Measurements from ENCODE around the gene DMAP1.

The DMAP1 gene

DNA sequence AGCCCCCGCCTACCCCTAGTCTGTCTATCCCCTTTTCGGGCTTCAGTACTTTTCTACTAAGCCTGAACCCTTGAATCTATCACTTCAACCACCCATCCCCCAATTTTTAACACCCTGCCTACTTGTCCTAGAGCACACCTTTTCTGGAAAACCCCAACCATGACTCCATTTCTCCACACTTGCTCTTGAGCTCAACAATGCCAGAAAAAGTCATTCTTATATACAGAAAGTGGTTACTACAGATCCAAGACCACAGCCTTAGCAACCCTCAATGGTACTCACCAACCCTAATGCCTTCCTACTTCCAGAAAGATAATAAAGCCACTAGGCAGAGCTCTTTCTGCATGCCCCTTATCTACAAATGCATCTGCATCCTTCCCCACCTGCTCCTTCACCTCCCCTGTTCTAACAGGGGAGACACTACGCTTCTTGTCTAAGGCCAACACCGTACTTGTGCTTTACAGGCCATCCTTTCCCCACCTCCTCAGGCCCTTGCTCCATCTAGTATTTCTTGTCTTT is 41.2 kb downstream of the DMAP1 start:
- no peak for DNase-seq (ENCODE audit: low read depth in 2 of 2)

DNA sequence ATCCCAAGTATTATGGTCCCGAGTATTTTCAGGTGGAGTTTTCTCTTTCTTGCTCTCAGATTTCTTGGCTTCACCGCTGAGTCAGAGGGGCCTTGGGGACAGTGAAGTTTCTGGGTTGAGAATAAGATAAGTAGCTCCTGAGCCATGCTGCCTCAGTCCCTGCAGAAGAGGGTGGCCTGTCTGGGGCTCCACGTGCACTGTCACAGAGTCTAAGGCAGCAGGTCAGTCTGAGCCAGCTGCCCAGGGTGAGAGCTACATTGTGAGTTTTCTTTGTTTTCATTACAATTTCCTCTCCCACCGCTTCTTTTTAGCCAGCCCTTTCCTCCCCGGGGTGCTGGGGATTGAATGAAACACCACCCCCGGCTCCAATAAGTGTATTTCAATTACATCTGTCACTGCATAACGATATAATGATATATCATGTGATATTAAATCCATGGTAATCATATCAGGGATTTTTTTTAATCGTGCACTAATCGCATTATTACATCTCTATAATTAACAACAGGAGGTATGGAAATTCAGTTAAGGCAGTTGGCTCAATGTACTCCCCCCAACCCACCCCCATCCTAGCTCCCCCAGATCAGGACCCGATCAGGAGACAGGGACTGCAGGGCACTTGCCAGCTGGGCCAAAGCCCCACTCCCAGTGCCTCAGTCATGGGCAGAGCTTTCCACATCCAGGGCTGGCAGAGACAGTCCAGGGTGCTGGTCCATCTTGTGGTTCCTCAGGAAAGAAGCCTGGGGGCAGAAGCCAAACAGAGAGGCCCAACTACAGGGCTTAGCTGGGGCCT is 43.7 kb downstream of the DMAP1 start:
- no peak for DNase-seq (ENCODE audit: low read depth in 2 of 2)

DNA sequence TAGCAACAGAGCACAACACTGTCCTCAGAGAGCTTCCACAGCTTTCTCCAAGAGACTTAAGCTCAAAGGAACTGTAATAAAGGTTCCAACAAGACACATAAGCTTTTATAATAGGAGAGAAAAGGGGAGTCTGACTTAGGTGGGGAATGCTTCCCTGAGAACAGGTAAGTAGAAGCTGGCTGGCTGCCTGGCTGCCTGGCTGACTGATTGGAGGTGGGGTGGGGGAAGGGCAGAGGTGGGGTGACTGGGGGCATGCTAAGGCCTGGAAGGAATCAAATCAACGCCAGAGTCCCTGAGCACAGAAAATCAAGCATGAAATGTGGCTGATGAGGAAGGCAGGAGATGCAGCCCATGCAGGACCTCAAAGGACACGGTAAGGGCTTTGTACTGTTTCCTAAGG is 45.8 kb downstream of the DMAP1 start:
- DNase-seq (ENCODE audit: low read depth in 2 of 2) = no peak

DNA sequence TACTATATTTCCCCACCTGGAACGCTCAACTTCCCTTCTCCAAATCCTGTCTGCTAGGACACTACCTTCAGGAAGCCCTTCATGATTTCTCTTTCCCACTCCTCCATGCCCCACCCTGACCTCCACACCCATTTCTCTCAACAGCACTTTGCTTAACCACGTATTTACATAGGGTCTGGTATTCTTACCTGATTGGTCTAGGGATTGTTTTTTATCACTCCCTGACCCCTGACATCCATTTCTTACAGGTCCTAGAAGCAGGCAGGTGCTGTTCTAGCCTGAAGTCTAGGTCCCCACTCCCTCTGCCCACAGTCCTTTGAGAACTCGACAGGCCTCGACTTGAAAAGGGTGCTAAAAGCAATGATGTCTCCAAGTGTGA is 47.5 kb downstream of the DMAP1 start:
- DNase-seq (ENCODE audit: low read depth in 2 of 2) = no peak

DNA sequence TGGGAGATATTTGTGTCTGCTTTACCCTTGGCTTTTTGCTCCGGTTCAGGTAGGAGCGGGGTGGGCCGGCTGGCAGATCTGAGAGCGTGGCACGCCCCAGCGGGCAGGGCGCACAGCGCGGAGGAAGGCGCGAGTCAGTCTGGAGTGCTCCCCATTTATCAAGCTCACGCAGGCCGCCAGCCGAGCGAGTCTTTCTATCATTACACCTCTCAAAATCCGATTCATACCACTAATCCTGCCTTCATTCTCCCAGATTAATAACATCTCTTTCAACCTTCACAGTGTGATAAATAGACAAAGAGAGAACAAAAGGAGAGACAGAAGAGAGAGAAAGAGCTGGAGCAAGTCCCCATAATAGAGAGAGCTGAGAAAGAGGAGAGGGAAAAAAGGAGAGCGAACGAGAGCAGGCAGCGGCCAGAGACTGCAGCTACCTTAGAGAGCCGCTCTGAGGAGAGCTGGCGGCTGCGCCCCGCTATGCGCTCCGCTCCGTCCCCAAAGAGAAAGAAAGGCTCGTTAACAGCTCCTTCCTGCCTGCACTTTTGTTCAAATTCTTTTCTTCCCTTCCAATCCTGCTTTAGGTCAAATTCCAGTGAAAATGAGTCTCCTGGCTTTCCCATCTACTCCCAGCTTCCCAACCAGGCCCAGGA is 48.0 kb downstream of the DMAP1 start:
- DNase-seq (ENCODE audit: low read depth in 2 of 2) = no peak

DNA sequence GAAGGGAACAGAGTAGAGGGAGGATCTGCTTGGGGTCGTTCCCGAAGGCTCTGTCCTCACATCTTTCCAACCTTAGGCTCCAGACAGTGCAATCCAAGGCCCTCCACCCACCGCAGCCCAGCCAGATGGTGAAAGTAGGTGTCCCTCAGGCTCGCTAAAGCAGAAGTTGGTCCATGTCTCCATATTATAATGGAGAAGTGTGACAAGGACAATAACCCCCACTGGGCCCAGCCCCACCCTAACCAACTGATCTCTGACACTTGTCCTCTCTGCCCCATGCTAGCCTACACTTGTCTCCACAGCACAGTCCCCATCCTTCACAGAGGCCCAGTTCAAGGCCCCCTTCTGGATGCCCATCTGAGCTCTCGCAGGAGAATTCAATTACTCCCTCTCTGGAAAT is 48.7 kb downstream of the DMAP1 start:
- DNase-seq (ENCODE audit: low read depth in 2 of 2) = no peak

DNA sequence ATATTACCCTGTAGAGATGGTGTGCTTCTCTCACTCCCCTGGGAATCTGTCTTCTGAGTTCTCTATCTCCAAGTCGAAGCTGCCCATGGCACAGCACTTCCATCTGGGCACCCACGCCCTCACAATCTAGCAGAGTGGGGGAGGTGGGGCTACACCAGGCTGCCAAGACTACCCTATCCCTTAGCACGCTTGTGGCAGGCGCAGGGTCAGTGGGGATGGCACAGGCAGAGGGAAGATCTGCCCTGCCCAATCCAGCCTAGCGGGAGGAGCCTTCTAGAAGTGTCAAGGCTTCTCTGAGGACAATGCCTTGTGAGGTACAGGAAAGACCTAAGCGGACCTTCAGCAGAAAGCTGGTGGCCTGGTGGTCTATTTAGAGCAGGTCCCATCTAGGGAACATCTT is 49.1 kb downstream of the DMAP1 start:
- DNase-seq (ENCODE audit: low read depth in 2 of 2) = no peak

DNA sequence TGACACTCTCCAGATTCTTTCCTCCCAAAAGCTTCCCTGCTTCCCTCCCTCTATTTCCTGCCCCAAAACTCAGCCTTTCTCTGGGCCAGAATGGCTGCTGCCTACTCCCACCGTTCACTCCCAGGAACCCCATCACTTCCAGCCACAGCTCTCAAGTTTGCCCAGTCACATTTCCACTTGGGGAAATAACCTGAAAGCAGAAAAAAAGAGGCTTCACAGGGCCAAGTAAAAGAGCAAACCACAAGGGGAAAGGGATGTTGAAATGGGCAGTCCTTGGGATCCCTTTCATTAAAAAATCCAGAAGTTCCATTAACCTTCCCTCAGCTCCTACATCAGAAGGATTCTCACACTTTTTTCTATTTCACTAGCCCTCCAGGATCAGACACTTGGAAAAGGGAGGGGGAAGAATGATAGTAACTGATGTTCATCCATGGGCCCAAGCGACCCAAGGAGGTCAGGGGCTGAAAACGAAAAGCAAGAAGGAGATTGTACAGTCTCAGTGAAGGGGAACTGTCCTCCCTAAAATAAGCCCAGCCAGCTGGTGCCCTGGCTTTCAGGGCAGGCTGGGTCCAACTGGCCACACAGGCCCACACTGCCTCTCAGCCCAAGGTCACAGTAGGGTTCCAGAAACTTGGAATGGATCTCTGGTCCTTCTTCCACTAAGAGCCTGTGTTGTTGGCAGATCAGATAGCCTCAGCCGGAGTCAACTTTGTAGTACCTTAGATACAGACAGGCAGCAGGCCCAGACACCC is 49.7 kb downstream of the DMAP1 start:
- DNase-seq (ENCODE audit: low read depth in 2 of 2) = no peak

DNA sequence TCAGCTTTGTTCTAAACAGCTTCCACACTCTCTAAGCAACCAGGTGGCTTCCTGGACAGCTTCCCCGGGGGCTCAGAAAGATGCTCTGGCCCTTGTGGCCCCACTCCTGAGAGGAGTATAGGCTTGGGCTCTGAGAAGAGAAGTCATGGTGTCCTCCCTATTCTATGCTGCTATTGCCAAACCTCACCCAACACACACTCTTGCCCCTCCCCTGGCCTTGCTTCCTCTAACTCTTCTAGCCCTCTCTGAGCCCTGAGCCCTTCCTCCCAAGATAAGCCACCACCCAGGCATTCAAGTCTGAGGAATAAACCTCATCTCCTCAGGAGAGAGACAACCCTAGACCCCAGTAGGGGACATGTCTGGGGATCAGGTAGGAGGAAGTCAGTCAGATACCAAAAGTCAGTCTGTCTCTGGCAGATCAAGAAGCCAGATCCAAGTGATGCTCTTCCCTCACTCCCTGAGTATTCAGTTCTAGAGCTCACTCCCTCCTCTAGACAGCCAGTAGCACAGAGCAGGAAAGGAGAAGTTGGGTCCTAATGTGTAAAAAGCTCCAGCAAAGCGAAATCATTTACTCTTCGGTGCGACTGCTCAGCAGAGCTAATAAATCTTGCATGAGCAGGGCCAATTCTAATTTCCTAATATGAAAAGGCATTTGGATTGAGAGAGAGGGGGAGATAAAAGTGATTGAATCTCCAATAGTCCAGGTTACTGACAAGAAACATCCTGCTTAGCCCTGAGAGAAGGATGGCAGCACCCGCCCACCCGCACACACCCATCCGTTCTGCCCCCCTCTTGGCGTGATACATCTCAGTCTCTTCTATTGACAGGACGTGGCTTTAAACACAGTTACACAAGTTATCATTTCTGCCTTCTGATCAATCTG is 50.5 kb downstream of the DMAP1 start:
- no peak for DNase-seq (ENCODE audit: low read depth in 2 of 2)

DNA sequence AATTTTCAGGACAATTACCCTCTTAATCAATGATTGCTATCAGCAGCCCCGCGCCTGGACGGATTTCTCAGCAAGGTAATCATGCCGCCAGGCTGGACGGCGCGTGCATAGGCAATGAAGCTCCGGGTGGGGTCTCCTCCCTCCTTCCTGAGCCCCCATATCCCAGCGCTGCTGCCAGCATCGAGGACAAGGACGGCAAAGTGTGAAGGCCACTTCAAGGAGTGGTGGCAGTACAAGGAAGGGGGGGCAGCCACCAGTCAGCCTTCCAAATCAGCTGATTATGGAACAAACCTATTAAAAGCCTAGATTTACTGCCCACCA is 51.1 kb downstream of the DMAP1 start:
- DNase-seq (ENCODE audit: low read depth in 2 of 2) = no peak

DNA sequence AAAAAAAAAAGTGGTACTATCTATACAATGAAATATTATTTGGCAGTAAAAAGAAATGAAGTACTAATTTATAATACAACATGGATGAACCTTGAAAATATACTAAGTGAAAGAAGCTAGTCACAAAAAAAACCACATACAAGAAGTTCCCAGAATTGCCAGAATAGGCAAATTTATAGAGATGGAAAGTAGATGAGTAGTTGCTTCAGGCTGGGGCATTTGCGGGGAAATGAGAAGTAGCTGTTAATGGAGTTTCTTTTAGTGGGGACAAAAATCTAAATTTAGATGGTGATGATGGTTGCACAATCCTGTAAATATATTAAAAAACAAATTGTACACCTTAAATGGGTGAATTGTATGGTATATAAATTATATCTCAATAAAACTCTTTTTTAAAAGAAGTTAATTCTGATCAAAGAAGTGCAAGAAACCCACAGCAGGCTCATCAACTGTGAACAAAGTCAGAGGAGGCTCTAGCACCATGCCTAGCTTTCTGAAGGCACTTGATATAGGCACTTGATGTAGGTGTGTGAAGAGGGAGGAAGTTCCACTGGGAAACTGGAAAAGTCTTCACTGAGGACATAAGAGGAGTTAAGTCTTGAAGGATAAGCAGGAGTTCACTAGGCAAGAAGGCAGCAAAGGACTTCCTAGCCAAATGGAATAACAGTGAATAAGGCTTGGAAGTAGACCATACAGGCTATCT is 52.5 kb downstream of the DMAP1 start:
- no peak for DNase-seq (ENCODE audit: low read depth in 2 of 2)

DNA sequence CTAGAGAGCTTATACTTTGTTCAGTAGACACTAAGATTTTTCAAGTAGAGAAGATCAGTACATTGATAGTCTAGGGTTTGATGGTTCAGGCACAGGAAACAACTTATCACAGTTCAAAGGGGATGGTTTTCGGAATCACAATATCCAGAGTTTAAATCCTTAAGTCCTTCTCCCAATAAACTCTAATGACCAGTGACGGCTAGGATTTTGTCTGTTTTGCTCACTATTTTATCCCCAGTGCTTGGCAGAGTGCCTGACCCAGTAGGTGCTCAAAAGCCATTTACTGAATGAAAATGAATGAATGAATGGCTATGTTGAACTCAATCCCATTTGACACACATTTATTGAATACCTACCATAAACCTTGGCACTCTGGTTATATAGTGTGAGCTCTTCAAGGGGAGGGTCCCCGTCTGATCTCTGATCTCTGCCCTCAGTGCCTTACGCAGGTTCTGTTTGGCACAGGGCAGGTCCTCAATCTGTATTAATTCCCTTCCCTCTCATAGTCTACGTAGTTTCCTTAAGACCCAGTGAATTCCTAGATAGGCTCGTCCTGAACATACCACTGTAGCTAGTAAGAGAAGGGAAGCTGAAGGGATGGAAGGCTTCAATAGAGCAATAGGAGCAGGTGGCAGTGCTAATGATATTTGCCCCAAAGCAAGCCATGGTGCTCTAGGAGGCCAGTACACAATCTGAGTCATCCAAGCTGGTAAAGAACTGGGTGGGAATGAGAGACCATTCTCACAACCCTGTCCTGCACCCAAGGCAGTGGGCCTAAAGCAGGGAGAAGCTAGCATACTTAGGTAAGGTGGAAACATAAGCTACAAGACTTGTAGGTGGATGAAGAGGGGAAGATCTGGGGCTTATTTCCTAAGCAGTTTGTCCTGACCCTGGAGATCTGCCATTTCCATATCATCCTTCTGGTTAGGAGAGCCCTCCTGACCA is 53.4 kb downstream of the DMAP1 start:
- DNase-seq (ENCODE audit: low read depth in 2 of 2) = no peak

DNA sequence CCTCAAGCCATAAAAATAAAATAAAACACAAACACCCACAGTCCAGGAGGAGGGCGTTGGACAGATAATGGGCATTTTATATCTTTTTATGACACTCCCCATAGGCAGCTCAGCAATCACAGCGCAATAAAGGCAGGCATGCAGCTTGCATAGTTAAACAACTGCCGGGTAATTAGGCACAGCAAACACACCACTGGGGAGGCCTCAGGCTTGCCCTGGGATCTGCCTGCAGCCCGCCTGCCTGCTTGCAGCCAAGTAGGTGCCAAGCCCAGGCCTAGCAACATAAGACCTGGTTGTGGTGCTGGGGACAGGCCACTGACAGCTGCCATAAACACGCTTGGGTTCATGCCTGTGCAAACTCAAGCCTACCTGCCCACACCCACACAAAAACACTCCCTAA is 54.2 kb downstream of the DMAP1 start:
- DNase-seq (ENCODE audit: low read depth in 2 of 2) = no peak

DNA sequence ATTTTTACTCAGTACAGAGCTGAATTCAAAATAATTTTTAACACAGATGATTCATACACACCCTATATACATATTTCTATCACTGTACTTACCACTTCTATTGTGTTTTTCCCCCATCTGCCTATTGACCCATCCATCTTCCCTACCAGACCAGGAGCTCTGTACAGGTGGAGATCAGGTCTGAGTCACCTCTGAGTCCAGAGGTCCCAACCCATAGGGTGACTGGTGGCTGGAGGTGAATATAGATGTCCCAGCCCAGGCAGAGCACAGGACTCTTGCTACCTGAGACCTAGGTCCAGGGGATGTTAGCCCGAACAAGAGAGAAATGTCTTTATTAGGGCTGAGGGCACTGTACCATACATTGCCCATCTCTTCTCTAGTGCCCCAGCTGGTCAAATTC is 54.8 kb downstream of the DMAP1 start:
- no peak for DNase-seq (ENCODE audit: low read depth in 2 of 2)
